Measurements from ENCODE around the gene IER3.
"Not testable (repeated sequence)": the region's sequence is repeated elsewhere in the genome, so short reads cannot be mapped to it uniquely, and the experiment has no call there.

The IER3 gene

GRCh38 chr6:30719791-30720737, 24.3 kb downstream of the IER3 start, which contains the start of gene TUBB:
Gene TUBB, plus strand, starts transcription at chr6:30720352. Its CDS starts 155 bp downstream, at chr6:30720507.
- H2BK120ac ChIP-seq (ENCODE audit: low read depth, low read length), result peak within 1 kb of the TSS; percentile 12
- H2AFZ ChIP-seq (ENCODE audit: low read depth, low read length), result no peak within 1 kb of the TSS
- no peaks in the 10 kb centered on the region for H3K27me3 ChIP-seq (ENCODE audit: control insufficient read depth in 1 of 2, insufficient read depth in 1 of 2, low read length in 2 of 2)
- DNase-seq, result peak; percentile 99
- H3K27ac ChIP-seq (ENCODE audit: low read length, poor library complexity, severe bottlenecking), result peak within 1 kb of the TSS; percentile 96
- peak within 1 kb of the TSS; percentile 19 for H4K91ac ChIP-seq (ENCODE audit: low read length)
- H3K9ac ChIP-seq (ENCODE audit: low read length), result peak within 1 kb of the TSS; percentile 99
- peak within 1 kb of the TSS; percentile 80 to 92 for H3K18ac ChIP-seq (ENCODE audit: low read depth in 1 of 2, low read length in 2 of 2)
- H3K14ac ChIP-seq (ENCODE audit: low read length in 2 of 2), result peak within 1 kb of the TSS in 1 of 2 experiments; percentile 42
- peak within 1 kb of the TSS in 1 of 2 experiments; percentile 94 for H3K23ac ChIP-seq (ENCODE audit: low read length in 2 of 2)
- H2BK12ac ChIP-seq (ENCODE audit: low read length in 2 of 2), result peak within 1 kb of the TSS in 1 of 2 experiments; percentile 66
- peaks cover 6% of the 10 kb centered on the region for H3K79me1 ChIP-seq (replicated peaks; ENCODE audit: low read length, poor library complexity, severe bottlenecking)
- WGBS, result under 1% methylated on average over 37 of the region's 38 CpGs
- H2AK5ac ChIP-seq (ENCODE audit: low read length, severe bottlenecking), result peak within 1 kb of the TSS; percentile 84
- peak within 1 kb of the TSS; percentile 47 for H4K8ac ChIP-seq (ENCODE audit: low read length)
- no peaks in the 10 kb centered on the region for H3K9me3 ChIP-seq (ENCODE audit: control insufficient read depth, low read length)
- peaks cover 27 to 31% of the 10 kb centered on the region in 2 experiments for H3K36me3 ChIP-seq (ENCODE audit: control insufficient read depth in 1 of 2, insufficient read depth in 2 of 2, low read depth in 1 of 2, low read length in 2 of 2)
- H2BK5ac ChIP-seq (ENCODE audit: low read depth, low read length, poor library complexity, severe bottlenecking), result peak within 1 kb of the TSS; percentile 80
- peaks cover 14% of the 10 kb centered on the region for H3K4me1 ChIP-seq (ENCODE audit: control insufficient read depth, insufficient read depth, low read depth, low read length)
- peak within 1 kb of the TSS; percentile 54 for H3K4me2 ChIP-seq (ENCODE audit: low read length, poor library complexity, severe bottlenecking)
- H2BK15ac ChIP-seq (ENCODE audit: low read depth, poor library complexity, severe bottlenecking), result no peak within 1 kb of the TSS
- peak within 1 kb of the TSS; percentile 69 to 93 for H3K4me3 ChIP-seq (ENCODE audit: insufficient read depth in 1 of 2, low read depth in 1 of 2, low read length in 2 of 2)
- H3K4ac ChIP-seq (ENCODE audit: low read depth in 1 of 2, low read length in 2 of 2), result peak within 1 kb of the TSS; percentile 79 to 95

GRCh38 chr6:30719356-30719755, 25.0 kb downstream of the IER3 start:
- peak overlapping the region; percentile 6 for H2BK120ac ChIP-seq (ENCODE audit: low read depth, low read length)
- no peak overlapping the region for H2BK15ac ChIP-seq (ENCODE audit: low read depth, poor library complexity, severe bottlenecking)
- H3K4me1 ChIP-seq (ENCODE audit: control insufficient read depth, insufficient read depth, low read depth, low read length), result peaks cover 11% of the 10 kb centered on the region
- peak overlapping the region; percentile 99 for H3K9ac ChIP-seq (ENCODE audit: low read length)
- peak overlapping the region; percentile 61 to 80 for H3K18ac ChIP-seq (ENCODE audit: low read depth in 1 of 2, low read length in 2 of 2)
- H3K79me1 ChIP-seq (replicated peaks; ENCODE audit: low read length, poor library complexity, severe bottlenecking), result peaks cover 6% of the 10 kb centered on the region
- H4K91ac ChIP-seq (ENCODE audit: low read length), result no peak overlapping the region
- no peak overlapping the region for H3K23ac ChIP-seq (ENCODE audit: low read length in 2 of 2)
- H3K4me2 ChIP-seq (ENCODE audit: low read length, poor library complexity, severe bottlenecking), result peak overlapping the region; percentile 54
- no peaks in the 10 kb centered on the region for H3K9me3 ChIP-seq (ENCODE audit: control insufficient read depth, low read length)
- no peak overlapping the region for H4K8ac ChIP-seq (ENCODE audit: low read length)
- peak overlapping the region; percentile 79 for H2AK5ac ChIP-seq (ENCODE audit: low read length, severe bottlenecking)
- H3K14ac ChIP-seq (ENCODE audit: low read length in 2 of 2), result no peak overlapping the region
- peak overlapping the region in 1 of 2 experiments; percentile 66 for H2BK12ac ChIP-seq (ENCODE audit: low read length in 2 of 2)
- peak overlapping the region; percentile 66 for H2BK5ac ChIP-seq (ENCODE audit: low read depth, low read length, poor library complexity, severe bottlenecking)
- H3K4ac ChIP-seq (ENCODE audit: low read depth in 1 of 2, low read length in 2 of 2), result peak overlapping the region; percentile 60 to 79
- H3K4me3 ChIP-seq (ENCODE audit: insufficient read depth in 1 of 2, low read depth in 1 of 2, low read length in 2 of 2), result peak overlapping the region in 1 of 2 experiments; percentile 93
- DNase-seq, result no peak
- peak overlapping the region; percentile 96 for H3K27ac ChIP-seq (ENCODE audit: low read length, poor library complexity, severe bottlenecking)
- no peak overlapping the region for H2AFZ ChIP-seq (ENCODE audit: low read depth, low read length)
- no peaks in the 10 kb centered on the region for H3K27me3 ChIP-seq (ENCODE audit: control insufficient read depth in 1 of 2, insufficient read depth in 1 of 2, low read length in 2 of 2)
- H3K36me3 ChIP-seq (ENCODE audit: control insufficient read depth in 1 of 2, insufficient read depth in 2 of 2, low read depth in 1 of 2, low read length in 2 of 2), result peaks cover 23 to 31% of the 10 kb centered on the region in 2 experiments
- WGBS, result 21% methylated on average over 8 of the region's 8 CpGs

GRCh38 chr6:30717845-30718720, 26.3 kb downstream of the IER3 start:
- not testable (repeated sequence) for H2BK120ac ChIP-seq (ENCODE audit: low read depth, low read length); H2BK12ac ChIP-seq (ENCODE audit: low read length in 2 of 2); H3K4me1 ChIP-seq (ENCODE audit: control insufficient read depth, insufficient read depth, low read depth, low read length); H4K8ac ChIP-seq (ENCODE audit: low read length); DNase-seq; H3K4ac ChIP-seq (ENCODE audit: low read depth in 1 of 2, low read length in 2 of 2); H3K14ac ChIP-seq (ENCODE audit: low read length in 2 of 2); H2AFZ ChIP-seq (ENCODE audit: low read depth, low read length); H3K27me3 ChIP-seq (ENCODE audit: control insufficient read depth in 1 of 2, insufficient read depth in 1 of 2, low read length in 2 of 2); H4K91ac ChIP-seq (ENCODE audit: low read length); H3K23ac ChIP-seq (ENCODE audit: low read length in 2 of 2); H3K18ac ChIP-seq (ENCODE audit: low read depth in 1 of 2, low read length in 2 of 2); H2BK15ac ChIP-seq (ENCODE audit: low read depth, poor library complexity, severe bottlenecking); H3K9me3 ChIP-seq (ENCODE audit: control insufficient read depth, low read length)
- Histone ChIP-seq H3K36me3 (ENCODE audit: control insufficient read depth in 1 of 2, insufficient read depth in 2 of 2, low read depth in 1 of 2, low read length in 2 of 2) (peaks cover 16 to 31% of the 10 kb centered on the region in 2 experiments), H3K4me3 (ENCODE audit: insufficient read depth in 1 of 2, low read depth in 1 of 2, low read length in 2 of 2) (peak overlapping the region in 1 of 2 experiments; percentile 77), H3K27ac (ENCODE audit: low read length, poor library complexity, severe bottlenecking) (peak overlapping the region; percentile 86), H2AK5ac (ENCODE audit: low read length, severe bottlenecking) (peak overlapping the region; percentile 22), H2BK5ac (ENCODE audit: low read depth, low read length, poor library complexity, severe bottlenecking) (peak overlapping the region; percentile 39), H3K9ac (ENCODE audit: low read length) (peak overlapping the region; percentile 99), H3K4me2 (ENCODE audit: low read length, poor library complexity, severe bottlenecking) (peak overlapping the region; percentile 3), H3K79me1 (replicated peaks; ENCODE audit: low read length, poor library complexity, severe bottlenecking) (peaks cover 12% of the 10 kb centered on the region)
- WGBS, result 85% methylated on average over 31 of the region's 37 CpGs

Data from mesenchymal stem cell (in vitro differentiated cells and primary cell).